Measurements from ENCODE around the gene YAE1. TPM values are rescaled to one million over a fixed set of nuclear protein-coding genes. Genes with fewer than 3 reads are reported as not detected.

YAE1 gene
- total RNA-seq, 2 donors from 2014 or later = 11.9 to 19.9 TPM

DNA sequence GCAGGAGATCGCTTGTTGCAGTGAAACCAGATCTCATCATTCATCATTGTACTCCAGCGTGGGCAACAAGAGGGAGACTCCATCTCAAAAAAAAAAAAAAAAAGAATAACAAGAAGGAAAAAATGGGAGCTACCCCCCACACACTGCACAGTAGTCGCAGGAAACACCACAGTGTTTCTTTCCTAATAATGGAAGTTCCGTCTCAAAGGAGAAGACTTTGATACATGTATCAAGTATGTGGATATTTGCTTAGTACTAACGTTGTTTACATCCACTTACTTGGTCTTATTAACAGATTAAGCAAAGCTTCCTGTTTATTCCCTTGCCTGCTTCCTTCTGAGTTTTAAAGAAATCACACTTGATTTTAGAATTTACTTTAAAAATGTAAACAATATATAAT lies 22.2 kb downstream of the YAE1 start:
- no peak for ATAC-seq (ENCODE audit: insufficient number of reproducible peaks, low FRiP score, low read depth)
- TF ChIP-seq, protein P1, sequence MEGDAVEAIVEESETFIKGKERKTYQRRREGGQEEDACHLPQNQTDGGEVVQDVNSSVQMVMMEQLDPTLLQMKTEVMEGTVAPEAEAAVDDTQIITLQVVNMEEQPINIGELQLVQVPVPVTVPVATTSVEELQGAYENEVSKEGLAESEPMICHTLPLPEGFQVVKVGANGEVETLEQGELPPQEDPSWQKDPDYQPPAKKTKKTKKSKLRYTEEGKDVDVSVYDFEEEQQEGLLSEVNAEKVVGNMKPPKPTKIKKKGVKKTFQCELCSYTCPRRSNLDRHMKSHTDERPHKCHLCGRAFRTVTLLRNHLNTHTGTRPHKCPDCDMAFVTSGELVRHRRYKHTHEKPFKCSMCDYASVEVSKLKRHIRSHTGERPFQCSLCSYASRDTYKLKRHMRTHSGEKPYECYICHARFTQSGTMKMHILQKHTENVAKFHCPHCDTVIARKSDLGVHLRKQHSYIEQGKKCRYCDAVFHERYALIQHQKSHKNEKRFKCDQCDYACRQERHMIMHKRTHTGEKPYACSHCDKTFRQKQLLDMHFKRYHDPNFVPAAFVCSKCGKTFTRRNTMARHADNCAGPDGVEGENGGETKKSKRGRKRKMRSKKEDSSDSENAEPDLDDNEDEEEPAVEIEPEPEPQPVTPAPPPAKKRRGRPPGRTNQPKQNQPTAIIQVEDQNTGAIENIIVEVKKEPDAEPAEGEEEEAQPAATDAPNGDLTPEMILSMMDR (IDR thresholded peaks at IDR 0.05) = no peak
- no peak for DNase-seq (ENCODE audit: low spot score)

DNA sequence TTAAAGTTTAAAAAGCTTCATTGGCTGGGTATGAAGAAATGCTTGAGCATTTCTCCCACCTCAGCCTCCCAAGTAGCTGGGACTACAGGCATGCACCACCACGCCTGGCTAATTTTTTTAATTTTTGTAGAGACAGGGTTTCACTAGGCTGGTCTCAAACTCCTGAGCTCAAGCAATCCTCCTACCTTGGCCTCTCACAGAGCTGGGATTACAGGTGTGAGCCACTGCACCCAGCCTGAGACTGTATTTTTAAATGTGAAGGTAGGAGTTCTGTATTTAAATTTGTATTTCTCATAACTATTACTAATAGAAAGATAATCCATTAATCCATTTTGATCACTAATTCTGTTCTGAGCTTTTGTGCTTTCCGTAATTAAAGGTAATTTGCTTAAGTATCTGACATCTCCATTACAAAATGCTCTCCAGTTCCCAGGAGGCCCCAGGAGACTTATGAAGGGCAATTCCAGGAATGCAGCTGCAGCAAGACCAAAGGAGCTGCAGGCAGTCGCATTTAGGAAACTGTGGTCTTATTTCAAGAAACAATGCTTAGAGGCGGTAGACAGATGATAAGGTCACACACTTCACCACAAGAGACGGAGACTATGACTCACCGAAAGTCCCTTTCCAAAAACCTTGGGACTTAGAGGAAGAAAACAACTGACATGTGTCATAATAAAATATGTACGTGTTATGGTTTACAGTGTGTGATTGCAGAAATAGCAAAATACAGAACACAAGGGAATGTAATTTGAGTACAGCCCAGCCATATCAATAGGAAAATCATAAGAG lies 23.3 kb downstream of the YAE1 start:
- Histone ChIP-seq H3K27me3 (replicated peaks; ENCODE audit: insufficient read depth) (no peaks in the 10 kb centered on the region), H3K36me3 (no peaks in the 10 kb centered on the region), H3K4me1 (ENCODE audit: control insufficient read depth in 1 of 2, low read depth in 2 of 2) (no peaks in the 10 kb centered on the region), H3K4me3 (no peak overlapping the region), H3K9me3 (no peaks in the 10 kb centered on the region), H3K27ac (no peak overlapping the region)
- no peak for DNase-seq (ENCODE audit: low spot score)
- peak; percentile 66 for ATAC-seq (ENCODE audit: insufficient number of reproducible peaks, low FRiP score, low read depth)
- TF ChIP-seq, protein P1 (IDR thresholded peaks at IDR 0.05) = no peak

More for the DNA sequence above, 22.2 kb downstream of the YAE1 start:
- H3K9me3 ChIP-seq = no peaks in the 10 kb centered on the region
- no peak overlapping the region for H3K4me3 ChIP-seq
- no peaks in the 10 kb centered on the region for H3K4me1 ChIP-seq (ENCODE audit: control insufficient read depth in 1 of 2, low read depth in 2 of 2)
- no peaks in the 10 kb centered on the region for H3K36me3 ChIP-seq
- no peak overlapping the region for H3K27ac ChIP-seq
- no peaks in the 10 kb centered on the region for H3K27me3 ChIP-seq (replicated peaks; ENCODE audit: insufficient read depth)

DNA sequence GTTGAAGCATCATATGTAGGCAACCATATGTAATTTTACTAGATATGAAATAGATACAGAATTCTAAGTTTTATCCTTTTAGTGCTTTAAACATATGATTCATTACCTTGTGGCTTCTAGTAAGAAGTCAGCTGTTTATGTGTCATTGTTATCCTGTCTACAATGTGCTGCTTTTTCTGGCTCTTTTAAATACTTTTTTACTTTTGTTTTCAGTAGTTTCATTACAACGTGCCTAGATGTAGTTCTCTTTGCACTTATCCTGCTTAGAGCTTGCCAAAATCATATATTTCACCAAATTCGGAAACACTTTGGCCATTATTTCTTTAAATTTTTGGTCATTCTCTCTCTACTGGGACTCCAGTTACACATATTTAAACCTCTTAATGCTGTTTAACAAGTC lies 26.4 kb downstream of the YAE1 start:
- no peak overlapping the region for H3K4me3 ChIP-seq
- ATAC-seq (ENCODE audit: insufficient number of reproducible peaks, low FRiP score, low read depth) (no peak), DNase-seq (ENCODE audit: low spot score) (no peak)
- H3K9me3 ChIP-seq = no peaks in the 10 kb centered on the region
- no peaks in the 10 kb centered on the region for H3K4me1 ChIP-seq (ENCODE audit: control insufficient read depth in 1 of 2, low read depth in 2 of 2)
- no peak overlapping the region for H3K27ac ChIP-seq
- no peaks in the 10 kb centered on the region for H3K36me3 ChIP-seq
- no peaks in the 10 kb centered on the region for H3K27me3 ChIP-seq (replicated peaks; ENCODE audit: insufficient read depth)
- TF ChIP-seq, protein P1 (IDR thresholded peaks at IDR 0.05) = no peak

DNA sequence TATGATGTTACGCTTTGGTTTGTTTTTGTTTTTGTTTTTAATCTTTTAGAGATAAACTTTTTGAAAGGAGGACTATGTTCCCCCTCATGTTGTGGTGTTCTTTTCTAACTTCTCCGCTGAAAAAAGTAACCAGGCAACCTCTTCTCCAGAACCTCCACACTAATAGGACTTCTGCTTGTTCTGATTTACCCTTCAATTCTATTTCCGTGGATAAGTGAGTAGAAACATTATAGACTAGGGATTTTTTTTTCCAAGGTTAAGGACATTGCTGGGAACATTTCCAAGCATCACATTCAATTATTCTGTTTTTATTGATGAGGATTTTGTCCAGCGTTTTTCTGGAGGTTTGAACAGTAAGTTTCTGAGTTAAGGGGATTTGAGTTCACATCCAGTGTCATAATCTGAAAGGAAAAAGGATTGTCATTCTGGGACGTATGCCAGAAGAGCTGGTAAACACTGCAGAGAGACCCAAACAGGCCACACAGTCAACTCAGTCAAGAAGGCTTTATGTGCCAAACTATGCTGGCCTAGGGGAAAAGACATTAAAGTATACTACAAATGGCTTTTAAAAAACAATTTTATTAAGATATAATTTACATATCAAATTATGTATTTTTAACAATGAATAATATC lies 28.9 kb downstream of the YAE1 start:
- DNase-seq (ENCODE audit: low spot score) = no peak
- no peaks in the 10 kb centered on the region for H3K4me1 ChIP-seq (ENCODE audit: control insufficient read depth in 1 of 2, low read depth in 2 of 2)
- no peak overlapping the region for H3K4me3 ChIP-seq
- TF ChIP-seq, protein P1 (IDR thresholded peaks at IDR 0.05) = no peak
- no peaks in the 10 kb centered on the region for H3K9me3 ChIP-seq
- H3K36me3 ChIP-seq = no peaks in the 10 kb centered on the region
- ATAC-seq (ENCODE audit: insufficient number of reproducible peaks, low FRiP score, low read depth) = no peak
- no peaks in the 10 kb centered on the region for H3K27me3 ChIP-seq (replicated peaks; ENCODE audit: insufficient read depth)
- H3K27ac ChIP-seq = no peak overlapping the region

DNA sequence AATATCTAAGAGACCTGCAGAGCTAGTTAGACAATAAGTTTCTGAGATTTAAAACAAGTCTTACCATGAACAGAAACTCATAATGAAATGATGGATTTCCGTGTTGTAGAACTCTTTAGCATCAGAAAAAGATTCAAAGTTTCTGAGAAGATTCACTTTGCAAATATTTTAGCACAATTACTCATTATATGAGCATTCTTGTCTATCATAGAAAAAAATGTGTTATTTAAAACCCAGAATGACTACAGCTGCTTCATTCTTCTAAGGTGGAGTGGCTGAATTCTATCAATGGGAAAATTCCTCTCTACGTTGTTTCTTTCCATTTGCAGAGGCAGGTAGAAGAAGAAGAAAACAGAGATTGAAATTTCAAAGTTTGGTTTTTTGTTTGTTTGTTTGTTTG lies 36.1 kb downstream of the YAE1 start:
- Histone ChIP-seq H3K27me3 (replicated peaks; ENCODE audit: insufficient read depth) (no peaks in the 10 kb centered on the region), H3K4me3 (no peak overlapping the region), H3K27ac (no peak overlapping the region), H3K4me1 (ENCODE audit: control insufficient read depth in 1 of 2, low read depth in 2 of 2) (no peaks in the 10 kb centered on the region), H3K36me3 (no peaks in the 10 kb centered on the region), H3K9me3 (no peaks in the 10 kb centered on the region)
- DNase-seq (ENCODE audit: low spot score) (no peak), ATAC-seq (ENCODE audit: insufficient number of reproducible peaks, low FRiP score, low read depth) (no peak)
- TF ChIP-seq, protein P1 (IDR thresholded peaks at IDR 0.05) = no peak

Data from thoracic aorta (tissue), 2 donors.